Esophagus muscularis mucosa (tissue), 3 donors: Measurements from ENCODE around the gene RAB33A.

ENCODE experiments used
- CTCF ChIP-seq, 3 experiments: fragments of 200-600 bp in 2 of 3; fragments of 450-650 bp in 1 of 3; sonication (generic) in 2 of 3; IDR thresholded peaks; one replicate each; pipeline ENCODE4 v1.5.1; 2017 to 2019; ENCODE audit warnings: antibody characterized with exemption in 3 of 3, mild to moderate bottlenecking in 2 of 3, moderate library complexity in 1 of 3
- POLR2AphosphoS5 ChIP-seq, 2 donors: sonication (generic); formaldehyde crosslinking; IDR thresholded peaks; one replicate each; pipeline ENCODE4 v1.6.1; 2017; ENCODE audit warnings: antibody characterized with exemption in 2 of 2

- TF ChIP-seq CTCF (IDR thresholded peaks at IDR 0.05), result no peak
- no peak for TF ChIP-seq POLR2AphosphoS5 (IDR thresholded peaks at IDR 0.05)
Observed at GRCh38 chrX:130167040-130167439, 4.7 kb upstream of the RAB33A start.
